Right cardiac atrium (tissue), 5 donors: ENCODE results near the gene THOC5. TPM values are rescaled to one million over a fixed set of nuclear protein-coding genes. Genes with fewer than 3 reads are reported as not detected.
A peak's percentile ranks its signal among the peaks of the same experiment; 100 is the strongest.
"Not testable (repeated sequence)": the region's sequence is repeated elsewhere in the genome, so short reads cannot be mapped to it uniquely, and the experiment has no call there.

Experiments
- ATAC-seq, 2 donors: fragments of 200-7000 bp; cut with Tn5 transposase; one replicate each; pipeline versions ENCODE4 v1.8.0 to v1.9.1; 2020; ENCODE audit warnings: moderate library complexity in 2 of 2, mild to moderate bottlenecking in 1 of 2
- DNase-seq, 3 donors: peaks; one replicate each; pipeline ENCODE4 v3.0.0-alpha.2; 2020
- H3K27ac ChIP-seq: one replicate; pipeline ENCODE4 v1.5.1; 2013; ENCODE audit warnings: mild to moderate bottlenecking, low read length, control low read depth, moderate library complexity
- H3K27me3 ChIP-seq: one replicate; pipeline ENCODE4 v1.6.1; 2013; ENCODE audit not compliant: control insufficient read depth, insufficient read depth
- H3K4me1 ChIP-seq: one replicate; pipeline ENCODE4 v1.6.1; 2013; ENCODE audit warnings: low read length; ENCODE audit not compliant: control insufficient read depth, insufficient read depth
- H3K4me3 ChIP-seq: one replicate; pipeline ENCODE4 v1.5.1; 2013; ENCODE audit warnings: low read length, control low read depth
- H3K9me3 ChIP-seq: one replicate; pipeline ENCODE4 v1.6.1; 2013; ENCODE audit warnings: low read length; ENCODE audit not compliant: control insufficient read depth
- WGBS: extraction: QIAGEN DNeasy Blood & Tissue Kit; methylation state at CpG from one replicate; pipeline ENCODE4 v1.1.7; 2013; 5-methylcytosine and 5-hydroxymethylcytosine counted together
- intact Hi-C, 4 donors: fragments of 100-400 bp; cut with DNase I; formaldehyde crosslinking; loops; one replicate each; pipeline versions ENCODE4 v1.11.0 to v1.14.0; 2022 to 2023
- polyA plus RNA-seq: library from polyadenylated mRNA; stranded (reverse); fragments of 200-250 nt; gene quantifications from one replicate; pipeline ENCODE4 v1.2.3, GENCODE V29; 2013
- total RNA-seq, 4 donors: library from RNA; stranded (reverse); fragmentation: NEBNext Ultra II Directional; extraction: Animal tissue kit (Norgen Biotek cat#: 25700); gene quantifications; one replicate each; pipeline ENCODE4 v1.2.1, GENCODE V29; 2021
- donor health status: healthy with polysubstance abuse.
- donor health status: DM: no; HTN: yes; CAD: no.
- donor health status: DM: no; HTN: no; CAD: no.
- donor health status: DM: no; HTN: yes; CAD: no; lungs with severe emphysema.
- donor health status: DM: yes; HTN: yes; CAD: no.

Gene THOC5
- total and polyA plus RNA-seq, 5 donors, result 30.5 to 58.9 (median 40.1) TPM

GRCh38 chr22:29580200-29580810 lies 26.7 kb upstream of the THOC5 start:
- intact Hi-C loops, result no loop called here
- no peaks in the 10 kb centered on the region for H3K27me3 ChIP-seq
- H3K4me3 ChIP-seq, result peak overlapping the region; percentile 73
- H3K9me3 ChIP-seq, result no peaks in the 10 kb centered on the region
- ATAC-seq (peak; percentile 27 to 28), DNase-seq (no peak)
- peaks cover 5% of the 10 kb centered on the region for H3K4me1 ChIP-seq
- peak overlapping the region; percentile 39 for H3K27ac ChIP-seq
- 30% methylated on average over 8 of the region's 8 CpGs for WGBS

- H3K27me3 ChIP-seq, result no peaks in the 10 kb centered on the region
- H3K27ac ChIP-seq, result no peak overlapping the region
- H3K9me3 ChIP-seq, result no peaks in the 10 kb centered on the region
- no peak overlapping the region for H3K4me3 ChIP-seq
- intact Hi-C loops, result no loop called here
- H3K4me1 ChIP-seq, result peaks cover 5% of the 10 kb centered on the region
- no peak for DNase-seq
- no peak for ATAC-seq
- WGBS, result 81% methylated on average over 10 of the region's 10 CpGs
Measured at GRCh38 chr22:29578462-29579200, 25.1 kb upstream of the THOC5 start.

GRCh38 chr22:29574762-29575450 lies 21.3 kb upstream of the THOC5 start:
- DNase-seq, result no peak
- ATAC-seq, result no peak
- H3K4me3 ChIP-seq, result no peak overlapping the region
- no peak overlapping the region for H3K27ac ChIP-seq
- no peaks in the 10 kb centered on the region for H3K27me3 ChIP-seq
- H3K4me1 ChIP-seq, result no peaks in the 10 kb centered on the region
- no peaks in the 10 kb centered on the region for H3K9me3 ChIP-seq
- WGBS, result 94% methylated on average over 7 of the region's 7 CpGs
- intact Hi-C loops, result no loop called here

DNA sequence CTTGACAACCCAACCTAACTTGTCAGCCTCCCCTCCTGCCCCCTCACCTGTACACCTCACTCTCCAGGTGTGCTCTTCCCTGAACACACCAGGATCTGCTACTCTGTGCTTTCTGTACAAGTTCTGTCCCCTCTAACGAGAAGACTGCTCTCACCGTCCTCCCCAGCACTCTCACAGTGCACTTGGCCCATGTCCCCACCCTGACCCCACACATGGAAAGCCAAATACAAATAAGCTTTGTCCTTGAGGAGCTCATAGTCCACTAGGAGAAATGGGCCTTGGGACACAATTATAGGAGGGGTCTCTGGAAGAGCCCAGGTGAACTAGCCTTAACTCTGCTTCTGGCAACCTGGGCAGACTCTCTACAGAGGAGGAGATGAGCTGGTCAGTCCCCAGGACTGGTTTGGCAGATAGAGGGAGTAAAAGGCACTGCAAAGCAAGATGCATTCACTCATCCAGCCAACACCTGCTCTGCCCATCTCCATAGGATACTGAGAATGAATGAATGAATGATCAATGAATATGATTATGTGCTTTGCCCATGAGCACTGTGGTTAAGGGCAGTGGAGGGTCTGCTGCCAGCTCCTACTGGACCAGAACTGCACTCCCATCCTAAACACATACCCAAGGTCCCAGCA lies 17.5 kb upstream of the THOC5 start:
- H3K27me3 ChIP-seq, result no peaks in the 10 kb centered on the region
- WGBS, result 89% methylated on average over 2 of the region's 2 CpGs
- no peak overlapping the region for H3K4me3 ChIP-seq
- intact Hi-C loops, result no loop called here
- ATAC-seq (no peak), DNase-seq (no peak)
- no peaks in the 10 kb centered on the region for H3K9me3 ChIP-seq
- H3K27ac ChIP-seq, result no peak overlapping the region
- no peaks in the 10 kb centered on the region for H3K4me1 ChIP-seq

GRCh38 chr22:29570456-29570855 lies 16.9 kb upstream of the THOC5 start:
- Histone ChIP-seq H3K9me3 (no peaks in the 10 kb centered on the region), H3K27me3 (no peaks in the 10 kb centered on the region), H3K4me3 (no peak overlapping the region), H3K4me1 (no peaks in the 10 kb centered on the region), H3K27ac (no peak overlapping the region)
- ATAC-seq (no peak), DNase-seq (no peak)
- intact Hi-C loops, result no loop called here
- WGBS, result 83% methylated on average over 7 of the region's 7 CpGs

GRCh38 chr22:29569011-29569678 lies 15.6 kb upstream of the THOC5 start:
- H3K4me1 ChIP-seq, result no peaks in the 10 kb centered on the region
- H3K27ac ChIP-seq, result no peak overlapping the region
- no peaks in the 10 kb centered on the region for H3K9me3 ChIP-seq
- whole genome bisulfite sequencing, result 88% methylated on average over 7 of the region's 7 CpGs
- ATAC-seq (peak in 1 of 2 donors; percentile 27), DNase-seq (no peak)
- no peak overlapping the region for H3K4me3 ChIP-seq
- H3K27me3 ChIP-seq, result no peaks in the 10 kb centered on the region
- intact Hi-C loops, result no loop called here

GRCh38 chr22:29567338-29567737 lies 13.8 kb upstream of the THOC5 start:
- intact Hi-C loops, result no loop called here

GRCh38 chr22:29566513-29566912 lies 13.0 kb upstream of the THOC5 start:
- ATAC-seq, H3K9me3 ChIP-seq, H3K4me1 ChIP-seq, H3K27ac ChIP-seq, DNase-seq, intact Hi-C loops, H3K27me3 ChIP-seq, H3K4me3 ChIP-seq: not testable (repeated sequence)
- 95% methylated on average over 7 of the region's 7 CpGs for WGBS

More at GRCh38 chr22:29567338-29567737, 13.8 kb upstream of the THOC5 start:
- no peaks in the 10 kb centered on the region for H3K27me3 ChIP-seq
- H3K4me1 ChIP-seq, result no peaks in the 10 kb centered on the region
- no peak overlapping the region for H3K27ac ChIP-seq
- 98% methylated on average over 7 of the region's 7 CpGs for WGBS
- no peaks in the 10 kb centered on the region for H3K9me3 ChIP-seq
- no peak overlapping the region for H3K4me3 ChIP-seq
- ATAC-seq (no peak), DNase-seq (no peak)

- DNase-seq (no peak), ATAC-seq (peak; percentile 66 to 67)
- intact Hi-C loops, result no loop called here
- Histone ChIP-seq H3K9me3 (no peaks in the 10 kb centered on the region), H3K27ac (peak overlapping the region; percentile 72), H3K4me3 (no peak overlapping the region), H3K27me3 (no peaks in the 10 kb centered on the region), H3K4me1 (no peaks in the 10 kb centered on the region)
- 64% methylated on average over 6 of the region's 6 CpGs for WGBS
Measured at GRCh38 chr22:29563652-29564460, 10.3 kb upstream of the THOC5 start.

- H3K4me1 ChIP-seq, result peaks cover 3% of the 10 kb centered on the region
- ATAC-seq (no peak), DNase-seq (no peak)
- no peak overlapping the region for H3K27ac ChIP-seq
- intact Hi-C loops, result no loop called here
- H3K27me3 ChIP-seq, result no peaks in the 10 kb centered on the region
- WGBS, result 97% methylated on average over 2 of the region's 2 CpGs
- no peaks in the 10 kb centered on the region for H3K9me3 ChIP-seq
- no peak overlapping the region for H3K4me3 ChIP-seq
Measured at GRCh38 chr22:29559853-29560252, 6.3 kb upstream of the THOC5 start.
